Skin epidermis (tissue), 12 donors: Measurements from ENCODE around the gene RNF17.
"Not testable (repeated sequence)": the region's sequence is repeated elsewhere in the genome, so short reads cannot be mapped to it uniquely, and the experiment has no call there.

Source experiments
- H3K27ac ChIP-seq, 21 experiments: fragments of 200-600 bp; sonication (generic) in 11 of 21; one replicate each; pipeline ENCODE4 v1.5.0; 2020; ENCODE audit warnings: mild to moderate bottlenecking in 3 of 21, inconsistent platforms in 2 of 21, moderate library complexity in 2 of 21
- H3K4me3 ChIP-seq, 7 experiments: fragments of 200-600 bp; sonication (generic) in 2 of 7; one replicate each; pipeline ENCODE4 v1.5.0; 2020; ENCODE audit warnings: inconsistent platforms in 2 of 7, mild to moderate bottlenecking in 2 of 7, moderate library complexity in 1 of 7

Gene RNF17, protein sequence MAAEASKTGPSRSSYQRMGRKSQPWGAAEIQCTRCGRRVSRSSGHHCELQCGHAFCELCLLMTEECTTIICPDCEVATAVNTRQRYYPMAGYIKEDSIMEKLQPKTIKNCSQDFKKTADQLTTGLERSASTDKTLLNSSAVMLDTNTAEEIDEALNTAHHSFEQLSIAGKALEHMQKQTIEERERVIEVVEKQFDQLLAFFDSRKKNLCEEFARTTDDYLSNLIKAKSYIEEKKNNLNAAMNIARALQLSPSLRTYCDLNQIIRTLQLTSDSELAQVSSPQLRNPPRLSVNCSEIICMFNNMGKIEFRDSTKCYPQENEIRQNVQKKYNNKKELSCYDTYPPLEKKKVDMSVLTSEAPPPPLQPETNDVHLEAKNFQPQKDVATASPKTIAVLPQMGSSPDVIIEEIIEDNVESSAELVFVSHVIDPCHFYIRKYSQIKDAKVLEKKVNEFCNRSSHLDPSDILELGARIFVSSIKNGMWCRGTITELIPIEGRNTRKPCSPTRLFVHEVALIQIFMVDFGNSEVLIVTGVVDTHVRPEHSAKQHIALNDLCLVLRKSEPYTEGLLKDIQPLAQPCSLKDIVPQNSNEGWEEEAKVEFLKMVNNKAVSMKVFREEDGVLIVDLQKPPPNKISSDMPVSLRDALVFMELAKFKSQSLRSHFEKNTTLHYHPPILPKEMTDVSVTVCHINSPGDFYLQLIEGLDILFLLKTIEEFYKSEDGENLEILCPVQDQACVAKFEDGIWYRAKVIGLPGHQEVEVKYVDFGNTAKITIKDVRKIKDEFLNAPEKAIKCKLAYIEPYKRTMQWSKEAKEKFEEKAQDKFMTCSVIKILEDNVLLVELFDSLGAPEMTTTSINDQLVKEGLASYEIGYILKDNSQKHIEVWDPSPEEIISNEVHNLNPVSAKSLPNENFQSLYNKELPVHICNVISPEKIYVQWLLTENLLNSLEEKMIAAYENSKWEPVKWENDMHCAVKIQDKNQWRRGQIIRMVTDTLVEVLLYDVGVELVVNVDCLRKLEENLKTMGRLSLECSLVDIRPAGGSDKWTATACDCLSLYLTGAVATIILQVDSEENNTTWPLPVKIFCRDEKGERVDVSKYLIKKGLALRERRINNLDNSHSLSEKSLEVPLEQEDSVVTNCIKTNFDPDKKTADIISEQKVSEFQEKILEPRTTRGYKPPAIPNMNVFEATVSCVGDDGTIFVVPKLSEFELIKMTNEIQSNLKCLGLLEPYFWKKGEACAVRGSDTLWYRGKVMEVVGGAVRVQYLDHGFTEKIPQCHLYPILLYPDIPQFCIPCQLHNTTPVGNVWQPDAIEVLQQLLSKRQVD (N-terminal part only)

DNA sequence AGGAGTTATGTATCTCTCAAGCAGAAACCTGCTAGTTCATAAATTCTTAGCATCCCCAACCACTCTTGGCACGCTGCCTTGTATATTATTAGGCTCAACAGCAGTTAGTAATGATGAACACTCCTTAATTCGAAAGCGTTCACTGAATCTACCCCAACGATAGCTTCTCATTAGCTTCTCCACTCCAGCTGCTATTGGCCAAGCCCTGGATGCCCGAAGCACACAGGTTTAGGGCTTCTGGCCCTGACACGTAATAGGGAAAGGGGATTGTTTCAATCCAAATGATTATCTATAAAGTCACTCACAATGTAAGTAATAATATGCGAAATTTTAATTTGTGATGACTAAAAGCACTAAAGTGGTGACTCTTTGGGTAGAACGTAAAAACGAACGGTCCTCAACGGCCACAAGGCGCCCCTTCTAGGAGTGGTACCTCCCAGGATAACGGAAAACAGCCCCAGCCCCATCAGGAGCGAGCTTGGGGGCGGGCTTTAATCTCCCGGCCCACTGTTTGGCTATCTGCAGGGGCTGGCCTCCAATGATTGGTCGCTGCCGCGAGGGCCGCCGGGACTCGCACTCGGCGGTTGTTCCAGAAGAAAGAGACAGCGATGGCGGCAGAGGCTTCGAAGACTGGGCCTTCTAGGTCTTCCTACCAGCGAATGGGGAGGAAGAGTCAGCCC lies at the start of gene RNF17:
TSS of gene RNF17 (plus strand) at position 574 of the 680 bp plus-strand sequence. CDS start at position 609, 35 bp downstream.
- Histone ChIP-seq H3K4me3 (no peak within 1 kb of the TSS), H3K27ac (no peak within 1 kb of the TSS)

DNA sequence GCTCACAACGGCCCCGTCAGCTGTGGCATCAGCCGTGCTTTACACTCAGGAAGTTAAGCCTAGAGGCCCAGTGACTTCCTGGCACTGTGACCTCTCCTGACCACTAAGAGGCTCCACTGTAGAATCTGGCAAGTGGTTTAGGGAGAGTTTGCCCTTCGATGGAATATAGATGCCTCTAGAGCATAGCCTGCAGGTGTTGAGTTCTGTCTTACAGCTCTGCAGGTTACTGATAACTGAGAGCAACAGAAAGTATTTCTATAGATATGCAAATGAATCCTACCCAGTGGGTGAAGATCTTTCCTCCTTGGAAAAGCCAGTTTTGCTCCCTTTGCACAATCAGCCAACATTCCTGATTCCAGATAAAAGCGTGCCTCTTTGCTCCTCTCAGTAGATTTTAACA lies 48.0 kb upstream of the RNF17 start:
- Histone ChIP-seq H3K4me3 (no peak overlapping the region), H3K27ac (no peak overlapping the region)

DNA sequence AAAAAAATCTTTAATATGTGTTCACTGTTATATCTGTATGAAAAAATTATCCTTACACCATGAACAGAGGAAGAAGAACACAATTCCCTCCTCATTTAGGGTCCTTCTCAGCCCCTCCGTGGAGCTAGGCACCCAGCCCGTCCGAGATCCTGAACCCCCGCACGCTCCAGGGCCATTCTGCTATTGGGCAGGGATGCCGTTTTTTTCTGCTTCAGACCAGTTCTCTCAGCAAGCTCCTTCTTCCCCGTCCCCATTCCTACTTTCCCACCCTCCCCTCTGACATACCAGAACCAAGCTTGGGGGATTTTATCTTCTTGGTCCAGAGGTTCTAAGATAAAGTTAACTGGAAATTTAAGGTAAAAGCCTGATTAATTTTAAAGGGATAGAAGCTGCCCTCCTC lies 47.5 kb upstream of the RNF17 start:
- Histone ChIP-seq H3K27ac (no peak overlapping the region), H3K4me3 (no peak overlapping the region)

DNA sequence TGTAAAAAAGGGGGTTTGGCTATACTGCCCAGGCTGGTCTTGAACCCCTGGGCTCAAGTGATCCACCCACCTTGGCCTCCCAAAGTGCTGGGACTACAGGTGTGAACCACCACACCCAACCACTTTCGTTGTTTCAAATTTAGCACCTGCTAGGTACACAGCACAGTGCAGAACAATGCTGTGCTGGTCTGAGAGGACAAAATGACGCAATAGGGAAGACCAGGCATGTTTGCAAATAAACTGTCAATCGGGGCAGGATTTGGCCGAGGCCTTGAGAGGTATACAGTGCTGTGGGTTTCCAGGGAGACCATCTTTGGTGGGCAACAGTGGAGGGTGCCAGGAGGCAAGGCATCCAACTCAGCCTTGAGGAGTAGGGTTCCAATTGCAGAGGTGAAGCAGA lies 46.8 kb upstream of the RNF17 start:
- no peak overlapping the region for H3K27ac ChIP-seq
- H3K4me3 ChIP-seq: no peak overlapping the region

DNA sequence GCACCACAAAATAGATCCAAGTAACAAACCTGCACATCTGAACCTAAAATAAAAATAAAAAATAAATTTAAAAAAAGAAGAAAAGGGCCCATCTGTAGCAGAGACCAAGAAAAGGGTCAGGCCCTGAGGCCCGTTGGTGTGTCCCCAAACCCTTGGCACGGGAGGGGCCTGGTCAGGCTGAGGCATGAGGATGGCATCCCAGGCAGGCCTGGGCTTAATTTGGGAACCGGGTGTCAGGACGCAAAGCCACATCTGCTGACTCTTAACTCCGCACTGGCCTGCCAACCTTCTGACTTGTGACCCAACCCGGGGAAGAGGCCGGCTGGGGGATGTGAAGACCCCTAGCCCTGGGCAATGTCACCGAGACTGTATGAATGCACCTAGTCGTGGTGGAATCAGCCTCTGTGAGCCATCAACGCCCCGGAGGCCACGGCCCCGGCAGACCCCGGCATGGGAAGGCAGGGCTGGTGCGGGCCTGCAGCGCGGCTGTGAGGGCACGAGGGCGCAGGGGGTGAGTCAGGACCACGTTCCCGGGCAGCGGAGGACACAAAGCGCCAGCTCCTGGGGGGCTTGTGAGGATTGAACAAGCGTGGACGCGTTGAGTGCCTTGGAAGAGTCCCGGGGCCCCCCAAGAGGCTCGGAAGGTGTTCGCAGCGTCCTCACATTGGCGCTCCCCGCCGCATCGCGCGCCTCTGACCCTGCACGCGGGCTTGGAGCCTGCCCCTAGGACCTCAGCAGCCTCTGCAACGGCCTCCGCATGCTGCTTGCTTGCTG lies 45.6 kb upstream of the RNF17 start:
- Histone ChIP-seq H3K4me3 (no peak overlapping the region), H3K27ac (no peak overlapping the region)

DNA sequence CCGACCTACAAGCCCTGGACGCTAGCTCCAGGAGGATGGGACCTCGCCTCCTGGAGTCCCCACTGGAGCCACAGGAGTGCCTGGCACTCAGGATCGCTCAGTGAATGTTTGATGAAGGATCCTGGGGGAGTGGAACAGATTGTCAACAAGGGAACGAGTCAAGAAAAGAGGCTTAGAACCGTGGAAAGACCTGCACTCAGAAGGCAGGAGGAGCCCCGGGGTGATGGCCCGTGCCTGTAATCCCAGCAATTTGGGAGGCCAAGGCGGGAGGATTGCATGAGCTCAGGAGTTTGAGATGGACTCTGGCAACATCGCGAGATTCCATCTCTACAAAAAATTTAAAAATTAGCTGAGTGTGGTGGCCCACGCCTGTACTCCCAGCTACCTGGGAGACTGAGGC lies 44.8 kb upstream of the RNF17 start:
- Histone ChIP-seq H3K27ac (no peak overlapping the region), H3K4me3 (no peak overlapping the region)

DNA sequence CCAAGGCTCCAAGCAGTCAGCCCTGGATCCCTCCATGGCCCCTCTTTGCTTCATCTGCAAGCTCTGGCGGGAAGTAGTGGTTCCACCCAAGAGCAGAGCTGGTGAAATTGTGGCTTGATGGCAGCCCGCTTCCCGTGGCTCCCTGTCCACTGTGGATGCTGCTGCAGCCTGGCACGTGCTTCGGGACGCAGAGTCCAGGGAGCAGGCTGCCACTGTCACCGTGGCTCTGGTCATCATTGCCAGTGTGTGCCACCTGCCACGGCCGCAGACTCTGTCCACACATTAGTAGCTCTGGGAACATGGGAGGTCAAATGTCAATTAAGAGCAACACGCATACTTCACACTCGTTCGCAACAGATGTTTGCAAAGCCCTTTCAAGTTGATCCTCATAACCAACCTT lies 40.8 kb upstream of the RNF17 start:
- Histone ChIP-seq H3K4me3 (no peak overlapping the region), H3K27ac (no peak overlapping the region)

DNA sequence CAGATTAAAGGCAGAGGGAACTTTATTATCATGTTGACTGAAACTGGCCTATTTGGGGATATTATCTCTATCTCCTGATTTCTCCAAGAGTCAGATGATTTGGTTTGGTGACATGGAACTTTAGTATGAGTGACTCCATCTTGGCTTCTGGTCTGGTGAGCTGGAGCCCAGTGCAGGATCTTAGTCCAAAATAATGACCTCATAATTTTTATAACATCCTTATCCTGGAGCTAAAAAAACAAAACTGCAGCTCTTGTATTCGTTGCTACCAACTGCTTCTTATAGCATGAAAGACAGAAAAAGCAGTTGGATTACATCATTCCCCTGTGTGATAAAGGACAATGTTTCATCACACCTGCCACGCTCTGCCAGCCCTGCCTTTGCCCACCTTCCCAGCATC lies 39.3 kb upstream of the RNF17 start:
- Histone ChIP-seq H3K4me3 (no peak overlapping the region), H3K27ac (no peak overlapping the region)

DNA sequence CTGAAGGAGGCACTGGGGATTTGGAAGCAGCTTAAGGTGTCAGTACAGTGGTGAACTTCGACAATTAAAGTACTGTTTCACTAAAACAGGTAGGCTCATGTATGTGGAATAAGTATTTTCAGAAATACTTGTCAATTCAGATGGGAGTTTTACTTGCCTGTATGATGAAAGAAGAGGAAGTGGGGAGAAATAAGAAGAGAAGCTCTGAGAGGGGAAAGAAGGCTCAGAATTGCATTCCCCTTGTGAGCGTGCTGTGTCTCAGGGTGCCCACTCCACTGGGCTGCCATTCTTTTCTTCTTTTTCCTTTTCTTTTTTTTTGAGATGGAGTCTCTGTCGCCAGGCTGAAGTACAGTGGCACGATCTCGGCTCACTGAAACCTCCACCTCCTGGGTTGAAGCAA lies 38.6 kb upstream of the RNF17 start:
- no peak overlapping the region for H3K27ac ChIP-seq
- no peak overlapping the region for H3K4me3 ChIP-seq

DNA sequence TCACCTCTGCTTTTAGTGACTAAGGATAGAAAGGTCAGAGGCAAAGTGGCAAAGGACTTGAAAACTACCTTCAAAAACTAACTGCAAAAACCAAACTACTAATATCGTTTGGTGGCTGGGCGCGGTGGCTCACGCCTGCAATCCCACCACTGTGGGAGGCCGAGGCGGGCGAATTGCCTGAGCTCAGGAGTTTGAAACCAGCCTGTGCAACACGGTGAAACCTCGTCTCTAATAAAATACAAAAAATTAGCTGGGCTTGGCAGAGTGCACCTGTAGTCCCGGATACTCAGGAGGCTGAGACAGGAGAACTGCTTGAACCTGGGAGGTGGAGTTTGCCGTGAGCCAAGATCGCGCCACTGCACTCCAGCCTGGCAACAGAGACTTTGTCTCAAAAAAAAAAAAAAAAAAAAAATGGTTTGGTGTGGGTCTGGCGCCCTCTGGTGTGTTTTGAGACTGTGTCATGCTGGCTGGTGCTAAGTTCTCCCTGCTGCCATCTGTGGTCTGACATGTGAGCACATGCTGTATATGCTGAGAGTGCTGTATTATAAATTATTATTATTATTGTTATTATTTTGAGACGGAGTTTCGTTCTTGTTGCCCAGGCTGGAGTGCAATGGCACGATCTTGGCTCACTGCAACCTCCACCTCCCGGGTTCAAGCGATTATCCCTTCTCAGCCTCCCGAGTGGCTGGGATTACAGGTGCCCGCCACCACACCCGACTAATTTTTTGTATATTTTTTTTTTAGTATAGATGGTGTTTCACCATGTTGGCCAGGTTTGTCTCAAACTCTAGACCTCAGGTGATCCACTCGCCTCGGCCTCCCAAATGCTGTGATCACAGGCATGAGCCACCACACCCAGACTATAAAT lies 36.0 kb upstream of the RNF17 start:
- Histone ChIP-seq H3K4me3 (no peak overlapping the region), H3K27ac (no peak overlapping the region)

DNA sequence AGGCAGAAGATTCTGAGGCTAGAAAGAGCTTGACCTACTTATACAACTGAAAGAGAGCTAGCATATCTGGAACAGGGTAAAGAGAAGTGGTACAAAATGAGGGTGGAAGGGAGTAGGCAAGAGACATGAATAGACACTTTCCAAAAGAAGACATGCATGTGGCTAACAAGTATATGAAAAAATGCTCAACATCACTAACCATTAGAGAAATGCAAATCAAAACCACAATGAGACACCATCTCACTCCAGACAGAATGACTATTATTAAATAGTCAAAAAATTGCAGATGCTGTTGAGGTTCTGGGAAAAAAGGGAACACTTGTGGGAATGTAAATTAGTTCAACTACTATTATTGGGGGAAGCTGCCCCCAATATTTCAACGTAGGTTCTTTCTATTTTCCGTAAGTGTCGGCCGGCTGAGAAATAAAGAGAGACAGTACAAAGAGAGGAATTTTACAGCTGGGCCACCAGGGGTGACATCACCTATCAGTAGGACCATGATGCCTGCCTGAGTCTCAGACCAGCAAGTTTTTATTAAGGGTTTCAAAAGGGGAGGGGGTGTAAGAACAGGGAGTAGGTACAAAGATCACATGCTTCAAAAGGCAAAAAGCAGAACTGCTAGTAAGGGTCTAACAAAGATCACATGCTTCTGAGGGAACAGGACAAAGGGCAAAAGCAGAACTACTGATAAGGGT lies 32.9 kb upstream of the RNF17 start:
- H3K27ac ChIP-seq, H3K4me3 ChIP-seq: not testable (repeated sequence)

DNA sequence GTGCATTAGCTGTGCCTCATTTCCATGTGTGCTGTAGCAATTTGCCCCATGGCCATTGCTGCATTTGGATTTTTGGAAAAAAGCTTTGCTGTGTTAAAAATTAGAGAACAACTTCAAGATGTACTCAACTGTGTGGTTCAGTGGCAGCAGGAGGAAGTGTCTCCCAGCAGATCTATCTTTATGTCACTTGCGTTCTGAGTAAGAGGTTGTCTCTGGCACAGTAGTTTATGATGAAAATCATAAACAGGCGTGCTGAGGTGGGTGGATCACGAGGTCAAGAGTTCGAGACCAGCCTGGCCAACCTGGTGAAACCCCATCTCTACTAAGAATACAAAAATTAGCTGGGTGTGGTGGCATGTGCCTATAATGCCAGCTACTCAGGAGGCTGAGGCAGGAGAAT lies 29.0 kb upstream of the RNF17 start:
- Histone ChIP-seq H3K27ac (no peak overlapping the region), H3K4me3 (no peak overlapping the region)

DNA sequence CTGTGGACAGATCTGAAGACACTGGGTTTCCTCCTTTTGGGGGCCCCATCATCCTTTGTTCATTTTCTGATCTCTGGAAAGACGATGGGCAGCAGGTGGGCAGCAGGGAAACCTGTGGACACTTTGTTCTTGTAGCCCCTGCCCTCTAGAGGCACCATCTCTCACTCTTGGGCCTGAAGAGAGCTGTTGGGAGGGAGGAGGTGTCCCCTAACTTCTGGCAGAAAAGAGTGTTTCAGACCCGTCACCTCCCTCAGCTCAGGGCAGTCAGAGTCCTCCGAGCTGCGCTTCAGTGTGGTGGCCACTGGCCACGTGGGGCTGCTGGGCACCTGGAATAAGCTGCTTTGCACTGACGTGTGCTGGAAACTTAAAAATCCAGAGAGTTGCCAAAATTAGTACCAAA lies 26.9 kb upstream of the RNF17 start:
- H3K27ac ChIP-seq: no peak overlapping the region
- H3K4me3 ChIP-seq: no peak overlapping the region

DNA sequence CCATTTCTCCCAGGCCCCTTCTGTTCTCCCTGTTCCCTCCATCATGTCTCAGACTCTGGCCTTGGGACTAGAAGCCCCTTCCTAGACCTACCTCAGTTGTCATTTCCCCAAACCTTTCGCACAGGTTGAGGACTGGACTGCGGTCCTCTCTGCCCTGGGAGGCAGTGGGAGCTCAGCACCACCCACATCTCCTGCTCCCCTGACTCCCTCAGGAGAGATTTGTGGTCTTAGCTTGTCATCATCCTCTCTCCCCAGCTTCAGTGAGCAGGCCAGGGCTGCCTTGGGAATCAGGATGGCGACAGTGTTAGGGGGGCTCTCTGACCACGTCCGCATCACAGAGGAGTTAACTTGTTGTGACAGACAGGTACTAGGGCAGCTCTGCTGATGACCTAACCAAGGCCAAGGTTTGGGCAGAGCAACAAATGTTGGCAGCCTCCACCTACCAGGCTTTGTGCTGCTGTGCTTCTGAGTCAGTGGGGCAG lies 25.6 kb upstream of the RNF17 start:
- H3K4me3 ChIP-seq: no peak overlapping the region
- no peak overlapping the region for H3K27ac ChIP-seq

DNA sequence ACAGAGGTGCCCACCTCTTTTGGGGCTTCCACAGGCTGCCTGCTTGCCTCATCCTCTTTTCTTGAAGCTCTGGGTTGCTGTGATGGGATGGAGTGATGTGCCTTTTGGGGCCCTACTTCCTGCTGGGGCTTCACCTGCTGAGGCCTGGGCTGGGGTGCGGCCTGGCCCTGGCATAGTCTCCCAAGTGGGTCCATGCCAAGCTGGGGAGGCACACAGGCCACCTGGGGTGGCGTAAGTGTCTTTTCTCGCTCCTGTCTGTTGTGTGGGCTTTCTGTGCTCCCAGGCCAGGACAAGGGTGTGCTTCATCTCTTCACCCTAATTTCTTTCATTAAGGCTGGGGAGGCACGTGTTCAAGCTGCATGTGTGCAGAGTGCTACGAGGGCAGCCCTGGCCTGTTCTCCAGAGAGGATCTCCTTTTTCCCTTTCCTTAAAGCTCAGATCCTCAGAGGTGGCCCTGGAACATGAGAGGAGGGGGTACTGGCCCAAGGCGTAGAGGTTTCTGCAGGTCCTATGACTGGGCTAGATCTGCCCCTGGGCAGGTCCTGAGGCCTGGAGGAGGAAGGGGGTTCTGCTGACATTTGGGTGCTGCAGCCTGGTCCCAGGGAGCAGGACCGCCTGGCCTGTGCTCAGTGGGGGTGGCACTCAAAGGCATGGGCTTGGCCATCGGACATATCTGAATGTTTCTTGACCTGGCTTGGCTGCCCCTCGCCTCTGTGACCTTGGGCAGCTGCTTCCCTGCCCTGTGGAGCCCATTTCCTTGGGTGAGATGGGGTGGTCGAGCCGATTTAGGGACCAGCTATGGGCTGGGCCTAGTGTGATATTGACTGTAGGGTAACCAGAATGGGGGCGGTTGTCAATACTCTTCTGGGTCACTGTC lies 23.7 kb upstream of the RNF17 start:
- Histone ChIP-seq H3K27ac (no peak overlapping the region), H3K4me3 (no peak overlapping the region)

DNA sequence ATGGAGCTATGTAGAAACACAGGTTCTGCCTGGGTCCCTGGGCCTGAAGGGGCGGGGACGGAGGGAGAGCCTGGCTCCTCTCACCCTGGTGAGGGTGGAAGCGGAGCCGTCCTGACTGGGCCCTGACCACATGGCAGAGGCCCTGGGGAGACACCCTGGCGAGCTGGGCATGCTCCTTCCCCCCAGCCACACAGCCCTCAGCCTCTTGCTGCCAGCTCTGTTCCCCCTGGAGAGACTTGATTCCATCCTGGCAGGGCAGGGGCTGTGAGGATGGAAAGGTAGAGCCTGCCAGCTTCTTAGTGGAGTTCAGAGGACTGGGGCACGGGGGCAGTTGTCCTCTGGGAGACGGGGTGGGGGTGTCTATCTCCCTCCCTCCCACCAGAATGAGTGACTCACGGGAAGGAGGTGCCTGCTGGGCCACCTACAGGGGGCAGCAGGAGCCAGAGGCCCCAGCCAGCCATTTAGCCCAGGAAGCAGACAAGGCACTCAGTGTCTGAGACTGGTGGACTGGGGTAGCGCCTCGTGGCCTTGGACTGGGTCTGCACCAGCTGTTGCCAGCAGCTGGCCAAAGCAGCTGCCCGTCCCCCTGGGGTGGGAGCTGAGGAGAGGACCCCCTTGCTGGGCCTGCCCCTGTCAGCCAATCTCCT lies 22.8 kb upstream of the RNF17 start:
- H3K4me3 ChIP-seq: no peak overlapping the region

More for the DNA sequence above, 22.8 kb upstream of the RNF17 start:
- H3K27ac ChIP-seq: no peak overlapping the region
